GM12878 (cell line): ENCODE results near the gene BHLHE41. TPM values are rescaled to one million over a fixed set of nuclear protein-coding genes. Genes with fewer than 3 reads are reported as not detected.
A peak's percentile ranks its signal among the peaks of the same experiment; 100 is the strongest.

ENCODE experiments used
- ATAC-seq: fragments of 200-7000 bp; cut with Tn5 transposase; 3 replicates; pipeline ENCODE4 v1.9.1; 2020; ENCODE audit warnings: mild to moderate bottlenecking, moderate library complexity
- BruUV-seq: library from RNA; stranded (reverse); fragments of 400-500 nt; replicated peaks from 2 replicates; lab custom pipeline; 2021; lab: Mats Ljungman, UMichigan
- CTCF ChIA-PET: fragments of 300-600 bp; sonication (Branson Sonifier 250); formaldehyde crosslinking; extraction: SDS; loops from one replicate; lab custom pipeline; 2021; ENCODE audit warnings: inconsistent platforms; lab: Yijun Ruan, JAX
- POLR2A ChIA-PET: fragments of 350-600 bp; formaldehyde crosslinking; extraction: SDS; loops from one replicate; lab custom pipeline; 2021; ENCODE audit warnings: inconsistent platforms; lab: Charles Lee
- RAD21 ChIA-PET: fragments of 300-600 bp; sonication (Branson Sonifier 250); formaldehyde crosslinking; loops from one replicate; lab custom pipeline; 2023; ENCODE audit warnings: antibody characterized with exemption; ENCODE audit not compliant: unreplicated experiment; lab: Charles Lee
- SMC1A ChIA-PET: fragments of 300-600 bp; sonication (Branson Sonifier 250); formaldehyde crosslinking; loops from one replicate; lab custom pipeline; 2023; ENCODE audit not compliant: unreplicated experiment, uncharacterized antibody; lab: Charles Lee
- DNase-seq: peaks from one replicate; pipeline ENCODE4 v3.0.0-alpha.2; 2011; ENCODE audit warnings: low read depth, low spot score
- FAIRE-seq: peaks from 3 replicates; lab custom pipeline; 2011; peaks lifted over from hg19 to GRCh38; lab: Jason Lieb, UNC
- H2AFZ ChIP-seq: 2 replicates; pipeline ENCODE4 v1.6.0; 2011; ENCODE audit warnings: low read depth, low read length, control low read depth; ENCODE audit not compliant: control insufficient read depth
- H3K27ac ChIP-seq: 2 replicates; pipeline ENCODE4 v1.5.1; 2011; ENCODE audit warnings: control low read depth; ENCODE audit not compliant: control insufficient read depth, insufficient read depth
- H3K27me3 ChIP-seq, 2 experiments: replicated peaks in 1 of 2; 2 replicates each; pipeline versions ENCODE4 v1.6.0 to v1.6.1; 2011; ENCODE audit warnings: low read length in 1 of 2; ENCODE audit not compliant: control insufficient read depth in 2 of 2, insufficient read depth in 2 of 2
- H3K36me3 ChIP-seq, 2 experiments: 2 replicates each; pipeline ENCODE4 v1.5.1; 2011; ENCODE audit warnings: low read length in 1 of 2; ENCODE audit not compliant: control insufficient read depth in 2 of 2, insufficient read depth in 2 of 2
- H3K4me1 ChIP-seq: 2 replicates; pipeline ENCODE4 v1.6.1; 2011; ENCODE audit warnings: mild to moderate bottlenecking, low read length, moderate library complexity, mixed read lengths; ENCODE audit not compliant: control insufficient read depth, insufficient read depth
- H3K4me2 ChIP-seq: 2 replicates; pipeline ENCODE4 v1.6.0; 2011; ENCODE audit warnings: control low read depth; ENCODE audit not compliant: control insufficient read depth, insufficient read depth
- H3K4me3 ChIP-seq: fragments of 200-600 bp; sonication (generic); 2 replicates; pipeline ENCODE4 v1.5.1; 2016
- H3K79me2 ChIP-seq: 2 replicates; pipeline ENCODE4 v1.6.0; 2011; ENCODE audit warnings: low read length; ENCODE audit not compliant: control insufficient read depth, insufficient read depth
- H3K9ac ChIP-seq: 2 replicates; pipeline ENCODE4 v1.8.0; 2011; ENCODE audit warnings: low read length, control low read depth, mixed read lengths; ENCODE audit not compliant: control insufficient read depth, insufficient read depth
- H3K9me3 ChIP-seq: replicated peaks from 3 replicates; pipeline ENCODE4 v1.5.1; 2011; ENCODE audit warnings: mild to moderate bottlenecking, low read length; ENCODE audit not compliant: control insufficient read depth, insufficient read depth
- H4K20me1 ChIP-seq: 2 replicates; pipeline ENCODE4 v1.6.0; 2011; ENCODE audit not compliant: control insufficient read depth, insufficient read depth
- BCL3 ChIP-seq: IDR thresholded peaks from 2 replicates; pipeline ENCODE4 v1.6.1; 2011; ENCODE audit warnings: borderline replicate concordance, low read depth, mild to moderate bottlenecking, moderate library complexity, low read length; ENCODE audit not compliant: insufficient read depth, poor library complexity, severe bottlenecking
- FOXM1 ChIP-seq: IDR thresholded peaks from 2 replicates; pipeline ENCODE4 v1.6.1; 2012; ENCODE audit warnings: low read depth, mild to moderate bottlenecking, inconsistent platforms, low read length, moderate library complexity
- MLLT1 ChIP-seq: fragments of 450-650 bp; IDR thresholded peaks from 2 replicates; pipeline ENCODE4 v1.6.1; 2016; ENCODE audit warnings: mild to moderate bottlenecking
- NFXL1 ChIP-seq: fragments of 450-650 bp; IDR thresholded peaks from 2 replicates; pipeline ENCODE4 v1.6.1; 2017; ENCODE audit warnings: antibody characterized with exemption, mild to moderate bottlenecking, borderline replicate concordance
- PAX5 ChIP-seq: IDR thresholded peaks from 2 replicates; pipeline ENCODE4 v1.6.1; 2011; ENCODE audit warnings: low read depth, low read length, borderline replicate concordance
- RELB ChIP-seq: fragments of 450-650 bp; IDR thresholded peaks from 2 replicates; pipeline ENCODE4 v1.6.1; 2017; ENCODE audit warnings: low read depth, mild to moderate bottlenecking, moderate library complexity
- TAF1 ChIP-seq: IDR thresholded peaks from 2 replicates; pipeline ENCODE4 v1.6.1; 2011; ENCODE audit warnings: mild to moderate bottlenecking, low read depth, low read length, borderline replicate concordance
- WGBS: methylation state at CpG from one replicate; pipeline ENCODE4 v1.1.6; 2016; ENCODE audit warnings: low lambda C conversion rate; ENCODE audit not compliant: insufficient replicate concordance, insufficient coverage; ENCODE audit errors: missing lambda C conversion rate; 5-methylcytosine and 5-hydroxymethylcytosine counted together
- in situ Hi-C: fragments of 300-500 bp; cut with MboI; formaldehyde crosslinking; loops from 9 replicates; pipeline ENCODE4 v1.14.3; 2018; ENCODE audit warnings: mixed read lengths
- intact Hi-C: fragments of 100-400 bp; cut with micrococcal nuclease; formaldehyde crosslinking; loops from one replicate; pipeline ENCODE4 v1.14.2; 2022; ENCODE audit not compliant: unreplicated experiment
- polyA plus RNA-seq, 11 experiments: library from polyadenylated mRNA; depleted of rRNA in 4 of 11; unstranded in 6 of 11; stranded (reverse) in 5 of 11; fragments of >200 nt; fragmentation: Nextera tagmentation in 4 of 11; fragmentation: Illumina TruSeq in 1 of 11; extraction: Ambion mirVana in 4 of 11; extraction: Trizol in 1 of 11; gene quantifications; 1 replicate in 1 of 11; 2 replicates in 10 of 11; pipeline versions ENCODE4 v1.2.1 to v1.2.3, GENCODE V29; 2011 to 2016; ENCODE audit warnings: inconsistent platforms in 2 of 11, missing spikeins in 2 of 11, low read depth in 1 of 11
- total RNA-seq, 4 experiments: library from RNA; depleted of rRNA in 3 of 4; stranded (reverse); fragments of >200 nt in 3 of 4; fragmentation: Illumina TruSeq in 1 of 4; extraction: Trizol in 1 of 4; gene quantifications; 2 replicates each; pipeline versions ENCODE4 v1.2.1 to v1.2.3, GENCODE V29; 2013 to 2021

The BHLHE41 gene
- total and polyA plus RNA-seq, 10 of the 15 experiments (the other 5 are each of a cell fraction or from before 2014, with no cell fraction given): 0.02 to 1.5 (median 0.07) TPM; not detected in 3

- DNase-seq (no peak), ATAC-seq (no peak), FAIRE-seq (no peak)
- peak overlapping the region; percentile 73; the same call in 1 of the 2 replicates for H3K4me3 ChIP-seq
- H3K27ac ChIP-seq: no peak overlapping the region
- intact Hi-C loops: no loop called here
- no TSS peak for BruUV-seq
- H2AFZ ChIP-seq: peak overlapping the region; percentile 86
- WGBS: 88% methylated on average over 13 of the region's 13 CpGs
- TF ChIP-seq BCL3 (no peak), NFXL1 (no peak), MLLT1 (0 out of 2 replicates have a peak, but pooled peaks have one; percentile 27), FOXM1 (no peak), PAX5 (no peak), TAF1 (no peak), RELB (no peak)
- no peaks in the 10 kb centered on the region for H3K36me3 ChIP-seq
- ChIA-PET RAD21 (interaction anchor here (0.6 to 3.1 kb wide), 3 partner anchors 10 to 157 kb away, joined by 3 to 9 read pairs (median 4); no protein-coding TSS in a partner anchor), POLR2A (interaction anchor here (0.6 to 2.5 kb wide), 4 partner anchors 9 to 159 kb away, joined by 3 to 6 read pairs (median 4); no protein-coding TSS in a partner anchor), CTCF (interaction anchor here (0.6 to 6.5 kb wide), 9 partner anchors 8 to 587 kb away, joined by 3 to 63 read pairs (median 4); no protein-coding TSS in a partner anchor), SMC1A (interaction anchor here (0.6 to 3.2 kb wide), 13 partner anchors 9 to 726 kb away, joined by 3 to 11 read pairs (median 3); partner anchors contain the start of gene BHLHE41)
- H3K4me2 ChIP-seq: peak overlapping the region; percentile 90
- no peaks in the 10 kb centered on the region for H3K79me2 ChIP-seq
- H3K9me3 ChIP-seq: no peaks in the 10 kb centered on the region; the same call in 1 of the 3 replicates
- H3K9ac ChIP-seq: no peak overlapping the region
- in situ Hi-C loops: loop anchor here (25.0 kb wide), 1 partner anchor 522 kb away; no protein-coding TSS in a partner anchor
- no peaks in the 10 kb centered on the region for H4K20me1 ChIP-seq
- peaks cover 0 to 15% of the 10 kb centered on the region in 2 experiments; a peak in 1 of 4 replicates for H3K27me3 ChIP-seq
- H3K4me1 ChIP-seq: peaks cover 19% of the 10 kb centered on the region
These were observed 10.0 kb downstream of the BHLHE41 start for GRCh38 chr12:26114720-26115401.
